GM12878 (cell line): ENCODE data around the gene SASH1.

Experiments
- CTCF ChIP-seq, 3 experiments: IDR thresholded peaks in 2 of 3; conservative IDR thresholded peaks in 1 of 3; 2 replicates each; pipeline ENCODE4 v1.5.1; 2011; ENCODE audit warnings: low read depth in 3 of 3, low read length in 3 of 3, mild to moderate bottlenecking in 3 of 3, control low read depth in 2 of 3, moderate library complexity in 2 of 3, inconsistent platforms in 1 of 3, mixed read lengths in 1 of 3; ENCODE audit not compliant: control insufficient read depth in 2 of 3, insufficient read depth in 1 of 3; ENCODE audit errors: extremely low read depth in 1 of 3
- EZH2 ChIP-seq: IDR thresholded peaks from 2 replicates; pipeline ENCODE4 v1.6.1; 2012; ENCODE audit warnings: low read depth, mild to moderate bottlenecking, control low read depth, inconsistent platforms, low read length, borderline replicate concordance; ENCODE audit not compliant: control insufficient read depth
- JUNB ChIP-seq: IDR thresholded peaks from 2 replicates; pipeline ENCODE4 v1.6.1; 2016; ENCODE audit warnings: antibody characterized with exemption, mild to moderate bottlenecking
- MAX ChIP-seq: IDR thresholded peaks from 2 replicates; pipeline ENCODE4 v1.6.1; 2012; ENCODE audit warnings: low read depth, low read length, improper control_type of control experiment
- RFX5 ChIP-seq: IDR thresholded peaks from 2 replicates; pipeline ENCODE4 v1.6.1; 2011; ENCODE audit warnings: low read depth, low read length, improper control_type of control experiment
- RUNX3 ChIP-seq: IDR thresholded peaks from 2 replicates; pipeline ENCODE4 v1.6.1; 2012; ENCODE audit warnings: low read length, inconsistent platforms
- ZSCAN29 ChIP-seq: fragments of 450-650 bp; IDR thresholded peaks from 2 replicates; pipeline ENCODE4 v1.6.1; 2017; ENCODE audit warnings: mild to moderate bottlenecking, moderate library complexity

- TF ChIP-seq JUNB (no peak), ZSCAN29 (no peak), CTCF (IDR thresholded peaks at IDR 0.05 in 2 of 3, conservative IDR thresholded peaks at IDR 0.05 in 1 of 3; ENCODE audit: control insufficient read depth in 2 of 3, extremely low read depth in 1 of 3, insufficient read depth in 1 of 3, low read depth in 3 of 3, low read length in 3 of 3) (no peak), EZH2 (no peak), MAX (no peak), RFX5 (no peak), RUNX3 (no peak)
Measured at GRCh38 chr6:148423601-148424270, 81.1 kb downstream of the SASH1 start.
